Activated CD8-positive, alpha-beta memory T cell treated with anti-CD3 and anti-CD28 coated beads, Interleukin-2, amount 50 U/mL, for 24 hours (primary cell): Measurements from ENCODE around the gene SUCLG1.
"Not testable (repeated sequence)": the region's sequence is repeated elsewhere in the genome, so short reads cannot be mapped to it uniquely, and the experiment has no call there.

Experiments used
- DNase-seq: peaks from one replicate; pipeline ENCODE4 v3.0.0-alpha.2; 2020; ENCODE audit errors: extremely low read depth

Gene SUCLG1

DNA sequence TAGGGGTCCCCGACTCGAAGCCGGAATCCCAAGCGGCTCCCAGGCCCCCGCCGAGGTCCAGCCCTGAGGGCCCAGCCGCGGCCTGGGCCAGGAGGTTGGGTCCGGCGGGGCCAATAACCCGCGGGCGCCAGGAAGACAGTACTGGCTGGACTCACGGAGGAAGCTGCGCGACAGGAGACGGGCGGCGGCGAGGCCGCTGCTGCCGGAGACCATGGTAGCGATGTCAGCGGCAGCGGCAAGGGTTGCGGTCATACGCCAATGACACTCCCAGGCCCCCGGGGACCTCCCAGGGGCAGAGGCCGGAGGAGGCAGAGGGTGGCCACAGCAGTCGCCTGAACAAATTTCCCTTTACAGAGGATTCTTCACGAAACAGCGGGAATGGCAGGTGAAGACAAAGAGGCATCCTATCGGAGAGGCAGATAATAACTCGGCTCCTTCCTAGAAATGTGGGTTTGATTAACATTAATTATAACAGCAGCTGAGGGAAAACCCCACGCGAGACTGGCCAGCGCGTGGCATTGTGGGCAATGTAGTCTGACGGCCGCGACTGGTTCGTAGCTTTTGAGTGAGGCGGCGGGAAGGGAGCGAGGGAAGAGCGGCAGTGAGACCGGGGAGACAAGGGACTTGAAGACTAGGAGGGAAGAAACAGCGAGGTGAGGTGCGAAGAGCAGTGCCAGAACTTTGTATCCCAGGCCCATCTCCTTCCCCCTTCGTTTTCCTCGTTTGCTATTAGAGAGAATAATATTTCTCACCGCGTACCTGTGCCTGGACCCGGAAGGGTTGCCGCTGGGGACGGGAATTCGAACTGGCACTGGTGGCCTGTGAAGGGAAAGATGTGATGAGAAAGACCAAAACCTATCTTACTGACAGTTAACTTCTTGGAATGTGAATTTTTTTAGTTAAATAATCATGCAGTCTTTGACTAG is at the start of gene SUCLG1:
SUCLG1 (minus strand) TSS at position 263 of the 926 bp plus-strand sequence; CDS start at position 252, 11 bp downstream.
- DNase-seq: peak; percentile 64

DNA sequence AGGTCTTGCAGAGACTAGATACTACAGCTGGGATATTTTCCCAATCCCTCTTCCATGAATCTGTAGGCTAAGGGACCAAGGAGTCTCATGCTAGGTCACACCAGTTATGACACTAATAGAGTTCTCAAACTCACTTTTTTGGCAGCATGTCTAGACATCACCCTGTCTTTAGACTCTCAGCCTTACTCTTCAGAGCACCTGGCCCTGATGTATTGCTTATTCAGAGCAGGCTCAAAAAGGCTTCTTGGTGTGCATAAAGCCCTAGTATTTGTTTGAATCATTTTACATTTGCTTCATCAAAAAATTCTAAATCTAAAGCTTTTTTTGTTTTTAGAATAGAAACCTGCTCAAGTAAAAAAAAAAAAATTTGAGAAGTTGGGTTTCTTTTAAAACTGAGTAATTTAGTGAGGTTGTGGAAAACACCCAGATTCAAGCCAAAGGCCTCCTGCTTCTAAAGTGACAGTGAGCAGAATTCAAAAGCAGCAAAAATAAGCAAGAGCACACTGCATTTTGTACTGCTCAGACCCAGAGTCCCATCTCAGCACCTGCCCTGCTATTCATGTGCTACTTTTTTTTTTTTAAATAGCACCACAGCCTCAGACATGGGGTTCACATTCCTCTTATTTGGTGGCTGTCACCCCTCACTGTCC is 39.2 kb upstream of the SUCLG1 start:
- DNase-seq: no peak

DNA sequence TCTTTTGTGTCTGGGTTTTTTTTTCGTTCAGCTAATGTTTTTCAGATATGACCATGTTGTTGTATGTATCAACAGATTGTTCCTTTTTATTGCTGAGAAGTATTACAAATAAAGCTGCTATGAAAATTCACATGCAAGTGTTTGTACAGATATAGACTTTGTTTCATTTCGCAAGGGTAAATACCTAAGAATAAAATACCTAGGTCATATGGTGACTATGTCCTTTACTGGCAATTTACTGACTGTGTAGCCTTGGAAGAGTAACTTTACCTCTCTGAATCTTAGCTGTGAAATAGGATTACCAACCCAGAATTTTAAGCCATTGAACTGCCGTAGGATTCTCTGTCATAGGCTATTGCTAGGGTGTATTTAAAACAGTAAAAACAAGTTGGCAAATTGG is 38.2 kb upstream of the SUCLG1 start:
- DNase-seq: no peak

DNA sequence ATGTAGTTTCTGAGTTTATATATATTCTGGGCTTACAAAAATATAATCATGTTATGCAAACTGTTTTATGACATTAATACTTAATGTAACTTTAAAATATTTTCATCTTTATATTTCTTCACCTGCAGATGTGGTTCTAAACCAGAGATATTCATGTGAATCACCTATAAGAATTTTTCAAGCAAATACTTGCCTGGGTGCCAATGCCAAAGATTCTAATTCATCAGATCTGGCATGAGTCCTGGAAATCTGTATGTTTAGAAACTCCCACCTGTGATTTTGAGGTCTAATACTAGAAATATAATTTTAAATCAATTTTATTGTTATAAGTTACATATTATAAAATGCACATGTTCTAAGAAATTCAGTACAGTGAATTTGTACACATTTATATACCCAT is 37.3 kb upstream of the SUCLG1 start:
- no peak for DNase-seq

DNA sequence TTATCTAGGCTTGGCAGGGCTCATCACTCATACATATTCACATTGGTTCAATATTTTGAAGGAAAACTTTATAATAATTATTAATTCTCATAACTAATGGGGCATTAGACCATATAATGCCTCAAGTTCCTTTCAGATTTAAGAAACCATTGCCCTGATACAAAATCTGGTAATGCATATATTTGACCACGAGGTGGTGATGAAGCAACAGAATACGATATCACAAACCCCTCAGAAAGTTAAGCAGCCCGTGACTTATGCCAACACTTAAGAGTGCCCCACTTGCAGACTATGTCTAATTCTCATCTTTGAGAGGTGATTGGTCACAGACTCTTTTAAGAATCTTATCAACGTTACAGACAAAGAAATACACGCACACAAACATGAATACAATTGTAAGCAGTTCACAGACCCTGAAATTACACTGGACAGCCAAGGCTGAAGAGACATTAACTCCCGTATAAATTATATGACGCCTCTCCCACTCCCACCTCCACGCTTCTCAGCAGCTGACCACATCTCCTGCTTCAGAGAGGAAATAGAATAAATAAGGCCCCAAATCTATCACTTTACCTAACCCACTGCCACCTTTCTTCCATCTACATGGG is 36.6 kb upstream of the SUCLG1 start:
- no peak for DNase-seq

DNA sequence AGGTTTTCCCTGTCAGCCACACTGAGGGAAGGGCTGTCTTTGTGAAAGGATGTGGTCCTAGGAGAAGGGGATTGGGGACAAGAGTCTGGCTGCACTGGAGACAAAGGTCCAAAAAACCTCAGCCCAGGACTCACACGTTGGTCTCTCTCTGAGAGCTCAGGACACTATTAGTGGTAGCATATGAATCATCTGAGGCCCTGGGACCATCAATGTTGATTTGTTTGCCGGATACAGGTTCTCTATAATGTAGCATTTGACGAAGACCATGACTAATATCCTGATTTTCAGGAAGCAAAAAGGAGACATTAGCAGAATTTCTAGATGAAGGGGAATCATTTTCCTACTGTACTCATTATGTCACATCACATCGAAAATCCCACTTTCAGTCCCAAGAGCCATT is 35.0 kb upstream of the SUCLG1 start:
- no peak for DNase-seq

DNA sequence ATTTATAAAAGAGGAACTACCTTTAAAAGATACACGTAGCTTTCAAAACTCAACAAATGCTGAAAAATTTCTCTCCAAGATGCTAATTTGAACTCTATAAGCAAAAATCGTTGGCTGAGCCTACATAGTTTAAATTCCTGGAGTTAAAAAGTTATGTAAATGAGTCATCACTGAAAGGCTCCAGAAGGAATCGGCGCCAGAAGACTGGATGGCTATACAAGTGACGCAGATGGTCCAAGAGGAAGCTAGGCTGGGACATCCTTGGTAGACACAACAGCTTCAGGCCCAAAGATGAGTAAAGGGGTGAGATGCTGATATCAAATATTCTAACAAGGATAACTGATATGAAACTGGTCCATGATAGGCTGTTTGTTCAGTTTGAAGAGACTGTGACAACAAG is 34.4 kb upstream of the SUCLG1 start:
- DNase-seq: no peak

DNA sequence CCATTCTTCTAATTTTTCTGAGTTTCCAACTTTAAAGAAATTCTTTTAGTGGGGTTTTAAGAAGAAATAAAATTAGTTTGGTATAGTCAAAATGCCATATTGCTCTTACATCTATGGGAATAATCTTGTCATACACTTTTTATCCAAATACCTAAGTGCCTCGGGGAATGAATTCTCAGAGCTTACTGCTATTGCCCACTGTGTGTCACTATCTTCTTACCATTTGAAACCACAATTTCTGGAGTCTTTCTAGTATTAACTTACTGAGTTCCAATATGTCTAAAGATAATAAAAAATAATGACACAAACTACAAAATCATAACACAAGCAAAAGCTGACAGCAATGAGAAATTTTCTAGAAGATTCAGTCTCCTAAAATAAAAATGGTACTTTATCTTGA is 33.5 kb upstream of the SUCLG1 start:
- no peak for DNase-seq

DNA sequence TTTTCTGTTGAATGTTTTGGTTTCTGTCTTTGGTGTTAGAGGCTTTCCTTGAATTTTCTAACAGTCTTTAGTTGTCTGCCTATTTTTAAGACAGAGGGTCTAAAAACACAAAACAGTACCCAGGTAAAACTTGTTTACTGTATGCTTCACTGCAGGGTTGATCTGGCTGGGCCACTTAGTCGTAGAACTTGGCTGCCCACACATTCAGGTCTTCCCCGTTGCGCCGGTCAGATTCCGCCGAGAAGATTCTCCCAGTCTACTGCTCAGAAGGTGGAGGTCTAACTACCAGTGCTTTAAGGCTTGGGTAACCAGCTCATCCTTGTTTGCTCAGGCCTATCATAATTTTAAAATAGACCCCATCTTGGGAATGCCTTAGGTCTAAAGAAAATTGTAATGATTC is 32.7 kb upstream of the SUCLG1 start:
- DNase-seq: no peak

DNA sequence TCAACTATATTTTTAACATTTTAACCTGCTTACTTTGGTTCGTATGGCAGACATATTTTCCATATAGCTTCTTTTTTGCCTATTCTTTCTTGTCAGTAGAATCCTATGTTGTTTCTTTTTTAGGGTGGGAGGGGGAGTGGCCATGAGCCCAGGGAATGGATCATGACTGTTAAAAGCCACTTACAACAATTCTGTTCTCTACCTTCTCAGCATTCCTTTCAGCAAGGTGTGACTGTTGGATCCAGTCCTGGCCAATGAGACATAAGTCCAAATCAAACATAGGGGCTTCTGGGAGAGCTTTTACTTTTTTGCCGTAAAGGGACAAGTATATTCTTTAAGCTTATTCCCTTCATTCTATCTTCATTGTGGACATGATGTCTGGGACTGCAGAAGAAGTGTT is 32.2 kb upstream of the SUCLG1 start:
- DNase-seq: no peak

DNA sequence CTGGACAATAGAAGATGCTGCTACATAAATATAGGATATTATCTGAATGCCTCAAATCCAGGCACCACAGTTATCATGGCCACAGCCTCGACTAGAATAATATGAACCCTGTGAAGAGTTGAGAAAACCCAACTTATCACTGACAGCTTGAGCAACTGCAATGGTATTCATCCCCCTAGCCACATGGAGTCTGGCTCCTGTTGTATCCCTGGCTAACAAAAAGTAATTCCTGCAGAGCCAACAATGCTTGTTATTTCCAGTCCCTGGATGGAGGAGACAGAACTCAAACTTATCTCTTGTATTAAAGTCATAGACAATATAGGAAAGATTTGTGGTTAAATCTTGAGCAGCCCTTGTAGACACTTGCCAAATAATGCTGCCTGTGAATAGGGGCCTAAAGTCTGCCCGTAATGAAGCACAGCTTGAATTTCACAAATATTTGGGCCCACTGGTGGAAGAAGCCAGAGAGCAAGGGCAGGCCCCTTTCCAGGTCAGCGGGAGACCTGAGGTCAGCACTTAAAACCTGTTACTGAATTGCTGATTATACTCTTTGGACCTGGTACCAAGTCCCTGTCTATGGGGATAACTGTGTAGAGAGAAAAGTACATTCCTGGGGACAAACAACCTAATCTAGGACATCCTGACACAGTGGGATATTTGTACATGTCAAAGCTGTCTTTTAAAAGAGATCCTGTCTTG is 28.4 kb upstream of the SUCLG1 start:
- DNase-seq: no peak

DNA sequence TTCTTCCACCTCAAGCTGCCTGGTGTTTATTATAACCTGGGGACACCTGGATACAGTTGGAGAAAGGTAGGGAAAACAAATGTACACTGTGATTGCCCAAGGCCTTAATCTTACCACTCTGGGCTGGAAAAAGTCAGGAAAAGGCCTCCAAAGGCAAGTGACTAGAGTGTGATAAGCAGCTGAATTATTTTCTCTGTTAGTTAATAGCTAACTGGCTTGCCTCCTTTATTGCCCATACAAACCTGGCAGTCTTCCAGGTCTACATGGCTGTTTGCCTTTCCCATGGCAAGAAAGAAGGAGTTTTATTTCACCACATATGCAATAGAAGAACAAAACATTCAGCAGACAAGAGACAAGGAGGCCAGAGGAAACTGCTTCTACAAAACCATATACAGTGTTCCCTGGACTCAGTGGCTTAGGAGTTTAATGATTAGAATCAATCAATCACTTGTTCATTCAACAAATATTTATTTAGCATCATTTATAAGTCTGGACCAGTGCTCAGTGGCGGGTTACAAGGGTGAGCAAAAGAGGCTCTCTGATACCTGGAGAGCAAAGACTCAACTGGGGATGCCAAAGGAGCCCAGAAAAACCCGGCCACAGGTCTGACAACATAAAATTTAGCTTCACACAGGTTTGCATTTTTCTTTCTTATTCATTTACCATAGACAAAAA is 27.5 kb upstream of the SUCLG1 start:
- DNase-seq: no peak

DNA sequence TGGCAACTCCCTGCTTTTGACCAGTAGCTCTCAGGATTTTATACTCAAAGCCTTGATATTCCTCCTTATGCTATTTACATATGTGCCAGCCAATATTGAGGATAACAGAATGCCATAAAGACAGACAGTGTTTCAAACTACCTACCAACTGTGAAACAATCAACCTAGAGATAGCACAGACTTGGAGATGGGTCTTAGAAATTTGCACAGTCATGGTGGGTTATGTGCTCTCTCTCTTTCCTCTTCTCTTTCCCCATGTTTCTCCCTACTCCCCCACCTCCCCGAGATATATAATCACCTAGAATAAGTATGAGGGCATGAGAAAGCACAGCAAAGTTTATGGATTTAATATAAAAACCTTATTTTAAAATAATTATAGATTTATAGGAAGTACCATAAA is 24.2 kb upstream of the SUCLG1 start:
- DNase-seq: no peak

DNA sequence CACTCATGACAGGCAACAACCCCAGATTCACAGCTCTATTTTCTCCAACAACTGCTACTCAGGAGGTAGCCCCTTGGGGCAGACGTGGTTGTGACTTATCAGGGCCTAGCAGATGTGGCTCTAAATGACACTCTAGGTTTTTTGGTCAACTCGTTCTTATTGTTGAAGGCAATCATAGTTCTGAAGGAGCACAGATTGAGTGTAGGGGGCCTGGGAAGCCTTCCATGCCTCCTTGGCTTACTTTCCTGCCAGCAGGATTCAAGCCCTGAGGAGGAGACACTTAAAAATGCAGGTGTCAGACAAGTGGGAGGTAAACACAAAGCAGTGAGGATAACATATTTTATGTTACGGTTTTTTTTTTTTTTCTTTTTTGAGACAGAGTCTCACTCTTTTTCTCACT is 23.5 kb upstream of the SUCLG1 start:
- no peak for DNase-seq

DNA sequence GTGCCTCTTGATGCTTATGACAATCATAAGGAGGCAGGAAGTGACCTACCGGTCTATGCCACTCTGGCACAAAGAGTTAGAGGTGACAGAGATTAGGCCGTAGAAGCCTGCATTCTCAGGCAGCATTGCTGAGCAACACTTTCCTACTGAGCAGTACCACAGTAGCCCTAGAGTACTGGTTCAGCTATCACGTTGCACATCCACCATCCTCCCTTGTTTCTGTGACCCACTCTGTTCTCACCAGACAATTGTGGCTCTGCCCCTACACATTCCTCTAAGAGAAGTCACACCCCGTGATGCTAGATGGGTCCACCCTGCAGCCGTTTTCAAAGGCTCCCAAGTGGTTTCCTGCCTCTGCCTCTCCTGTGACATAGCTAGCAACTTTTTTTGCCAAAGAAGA is 22.6 kb upstream of the SUCLG1 start:
- no peak for DNase-seq

DNA sequence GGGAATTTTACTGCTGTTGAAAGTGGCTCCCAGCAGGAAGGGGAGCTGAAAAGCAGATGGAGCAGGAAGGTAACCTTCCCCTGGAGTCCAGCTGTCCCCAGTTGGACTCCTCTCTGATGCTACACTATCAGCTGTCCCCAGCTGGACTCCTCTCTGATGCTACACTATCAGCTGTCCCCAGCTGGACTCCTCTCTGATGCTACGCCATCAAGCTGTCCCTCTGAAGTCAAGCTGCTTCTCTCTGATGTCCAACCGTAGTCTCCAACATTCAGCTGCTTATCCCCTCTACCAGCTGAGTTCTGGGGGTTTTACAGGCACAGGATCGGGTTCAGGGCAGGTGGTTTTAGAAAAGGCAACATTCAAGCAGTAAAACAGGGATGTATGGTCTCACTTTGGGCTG is 19.8 kb upstream of the SUCLG1 start:
- DNase-seq: no peak

DNA sequence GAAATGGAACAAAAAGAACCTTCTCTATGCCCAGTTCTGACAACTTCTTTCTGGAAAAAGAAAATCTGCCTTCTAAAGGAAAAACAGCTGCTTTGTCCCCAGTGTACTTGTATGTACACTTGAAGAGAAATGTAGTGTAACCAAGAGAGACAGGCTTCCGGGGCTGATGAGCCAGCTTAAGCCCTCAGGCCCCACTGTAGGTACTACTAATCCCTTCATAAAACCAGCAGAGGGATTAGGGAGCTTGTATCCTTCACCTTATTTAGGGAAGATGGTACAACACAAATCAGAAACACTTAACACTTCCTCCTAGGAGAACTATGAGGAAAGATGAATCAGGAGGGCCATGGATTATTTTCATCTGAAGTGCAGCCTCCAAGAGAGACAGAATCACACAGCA is 18.8 kb upstream of the SUCLG1 start:
- DNase-seq: no peak

DNA sequence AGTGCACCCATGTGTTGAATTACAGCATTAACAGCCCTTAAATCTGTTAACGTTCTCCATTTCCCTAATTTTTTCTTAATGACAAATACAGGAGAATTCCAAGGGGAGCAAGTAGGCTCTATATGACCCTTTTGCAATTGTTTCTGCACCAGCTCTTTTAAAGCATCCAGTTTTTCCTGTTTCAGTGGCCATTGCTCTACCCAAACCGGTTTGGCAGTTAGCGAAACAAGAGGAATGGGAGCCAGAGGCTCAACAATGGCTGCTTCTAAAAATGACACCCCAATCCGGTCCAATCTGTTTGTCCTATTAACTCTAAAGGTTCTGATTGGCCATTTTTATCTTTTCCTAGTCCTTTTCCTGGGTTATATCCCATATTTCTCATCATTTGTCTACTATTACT is 15.1 kb upstream of the SUCLG1 start:
- no peak for DNase-seq

DNA sequence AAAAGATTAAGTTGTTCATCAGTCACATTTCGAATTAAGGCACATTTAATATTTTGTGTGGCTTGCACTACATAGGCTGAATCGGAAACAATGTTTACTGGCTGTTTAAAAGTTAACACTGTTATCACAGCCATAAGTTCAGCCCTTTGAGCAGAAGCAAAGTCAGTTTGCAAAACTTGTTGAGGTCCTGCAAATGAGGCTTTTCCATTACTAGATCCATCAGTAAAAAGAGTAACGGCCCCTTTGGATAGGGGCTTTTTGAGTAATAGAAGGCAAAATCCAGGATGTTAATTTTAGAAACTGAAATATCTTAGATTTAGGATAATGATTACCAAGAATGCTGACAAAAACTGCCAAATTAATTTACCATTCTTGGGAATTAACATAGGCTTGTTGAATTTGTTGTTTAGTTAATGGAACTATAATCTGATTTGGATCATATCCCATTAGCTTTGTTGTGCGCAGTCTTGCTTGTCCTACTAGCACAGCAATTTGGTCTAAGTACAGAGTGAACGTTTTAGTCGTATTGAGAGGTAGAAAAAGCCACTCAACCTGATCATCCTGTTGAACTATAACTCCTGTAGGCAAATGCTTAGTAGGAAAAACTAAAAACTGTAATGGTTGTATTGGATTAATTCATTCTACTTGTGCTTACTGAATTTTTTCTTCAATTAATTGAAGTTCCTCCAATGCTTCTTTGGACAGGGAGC is 13.9 kb upstream of the SUCLG1 start:
- DNase-seq: no peak

DNA sequence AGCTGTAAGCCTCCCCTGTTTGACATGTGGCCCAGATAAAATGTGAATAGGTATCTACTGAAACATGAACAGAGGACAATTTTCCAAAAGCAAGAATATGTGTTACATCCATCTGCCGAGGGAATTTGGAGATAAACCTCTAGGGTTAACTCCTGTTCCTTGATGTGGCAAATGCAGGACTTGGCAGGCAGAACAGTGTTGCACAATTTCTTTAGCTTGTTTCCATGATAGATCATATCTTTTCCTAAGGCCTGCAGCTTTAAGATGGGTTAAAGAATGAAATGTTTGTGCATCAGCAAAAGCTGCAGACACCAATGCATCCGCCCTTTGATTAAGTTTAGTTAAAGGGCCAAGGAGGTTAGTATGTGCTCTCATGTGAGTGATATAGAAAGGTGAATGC is 13.3 kb upstream of the SUCLG1 start:
- DNase-seq: not testable (repeated sequence)

DNA sequence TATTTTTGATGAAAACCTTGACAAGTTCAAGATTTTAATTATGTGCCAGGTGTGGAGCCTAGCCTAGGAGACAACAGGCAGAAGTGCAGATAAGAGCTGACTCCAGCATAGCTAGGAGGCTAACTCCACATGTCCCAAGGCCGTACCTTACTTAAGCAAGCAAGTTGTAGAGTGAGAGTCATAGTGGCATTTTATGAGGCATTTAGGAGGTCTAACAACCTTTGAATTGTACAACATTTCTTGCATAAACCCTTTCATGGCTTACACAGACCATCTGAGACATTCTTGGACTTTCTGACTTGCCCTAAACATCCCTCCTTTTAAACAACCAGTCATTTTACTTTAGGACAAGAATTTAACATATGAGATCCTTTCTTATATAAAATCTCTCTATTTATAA is 8.3 kb upstream of the SUCLG1 start:
- DNase-seq: no peak
